Fibroblast of mammary gland (primary cell): ENCODE measurements around the gene CHRDL1.
A peak's percentile ranks its signal among the peaks of the same experiment; 100 is the strongest.

Experiments
- DNase-seq: peaks from one replicate; pipeline ENCODE4 v3.0.0-alpha.2; 2010; ENCODE audit warnings: low read depth
- H3K4me3 ChIP-seq: 2 replicates; pipeline ENCODE4 v1.5.1; 2011; ENCODE audit warnings: low read depth, mild to moderate bottlenecking, low read length, moderate library complexity; ENCODE audit not compliant: control insufficient read depth
- TF ChIP-seq, protein P1 (sequence below): conservative IDR thresholded peaks from 2 replicates; pipeline ENCODE4 v1.5.1; 2011; ENCODE audit warnings: low read depth, low read length, inconsistent platforms; ENCODE audit not compliant: control insufficient read depth, insufficient read depth

Gene CHRDL1

DNA sequence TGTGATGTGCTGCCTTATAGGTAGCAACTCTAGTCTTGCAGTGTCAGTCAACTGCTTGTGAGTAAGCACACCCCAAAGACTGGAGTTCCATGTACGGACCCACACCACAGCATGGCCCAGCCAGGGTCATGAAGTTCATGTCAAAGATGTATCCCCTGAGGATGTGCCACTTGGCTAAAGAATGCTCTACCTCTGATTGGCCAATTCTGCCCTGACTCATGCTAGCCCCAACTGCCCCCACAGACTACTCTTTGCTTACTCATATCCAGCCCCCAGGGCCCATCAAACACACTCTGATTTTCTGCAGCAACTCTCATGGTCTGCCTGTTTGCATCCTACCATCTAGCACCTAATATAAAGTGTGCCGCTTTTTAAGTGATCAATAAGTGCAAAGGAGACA, 62.5 kb downstream of the CHRDL1 start:
- peak; percentile 81 for DNase-seq
- no peak overlapping the region for H3K4me3 ChIP-seq
- TF ChIP-seq, protein P1, sequence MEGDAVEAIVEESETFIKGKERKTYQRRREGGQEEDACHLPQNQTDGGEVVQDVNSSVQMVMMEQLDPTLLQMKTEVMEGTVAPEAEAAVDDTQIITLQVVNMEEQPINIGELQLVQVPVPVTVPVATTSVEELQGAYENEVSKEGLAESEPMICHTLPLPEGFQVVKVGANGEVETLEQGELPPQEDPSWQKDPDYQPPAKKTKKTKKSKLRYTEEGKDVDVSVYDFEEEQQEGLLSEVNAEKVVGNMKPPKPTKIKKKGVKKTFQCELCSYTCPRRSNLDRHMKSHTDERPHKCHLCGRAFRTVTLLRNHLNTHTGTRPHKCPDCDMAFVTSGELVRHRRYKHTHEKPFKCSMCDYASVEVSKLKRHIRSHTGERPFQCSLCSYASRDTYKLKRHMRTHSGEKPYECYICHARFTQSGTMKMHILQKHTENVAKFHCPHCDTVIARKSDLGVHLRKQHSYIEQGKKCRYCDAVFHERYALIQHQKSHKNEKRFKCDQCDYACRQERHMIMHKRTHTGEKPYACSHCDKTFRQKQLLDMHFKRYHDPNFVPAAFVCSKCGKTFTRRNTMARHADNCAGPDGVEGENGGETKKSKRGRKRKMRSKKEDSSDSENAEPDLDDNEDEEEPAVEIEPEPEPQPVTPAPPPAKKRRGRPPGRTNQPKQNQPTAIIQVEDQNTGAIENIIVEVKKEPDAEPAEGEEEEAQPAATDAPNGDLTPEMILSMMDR: no peak

DNA sequence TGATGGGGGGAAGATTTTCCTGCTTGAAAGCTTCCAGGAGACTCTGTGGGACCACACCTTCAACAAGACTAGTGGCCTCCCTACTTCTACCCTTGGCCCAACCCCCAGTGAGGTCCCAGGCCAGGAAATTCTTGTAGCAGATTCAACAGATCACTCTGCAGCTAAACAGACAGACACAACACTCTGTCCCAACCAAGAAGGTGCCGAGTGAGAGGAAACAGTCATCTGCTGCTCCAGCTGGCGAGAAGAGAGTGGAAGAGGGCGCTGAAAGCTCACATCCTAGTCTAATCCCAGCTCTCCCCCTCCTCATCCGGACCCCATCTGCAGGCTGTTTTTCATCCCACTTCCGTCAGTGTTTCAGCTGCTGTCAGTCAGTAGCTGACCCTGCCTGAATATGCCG, 63.4 kb downstream of the CHRDL1 start:
- TF ChIP-seq, protein P1: no peak
- DNase-seq: no peak

DNA sequence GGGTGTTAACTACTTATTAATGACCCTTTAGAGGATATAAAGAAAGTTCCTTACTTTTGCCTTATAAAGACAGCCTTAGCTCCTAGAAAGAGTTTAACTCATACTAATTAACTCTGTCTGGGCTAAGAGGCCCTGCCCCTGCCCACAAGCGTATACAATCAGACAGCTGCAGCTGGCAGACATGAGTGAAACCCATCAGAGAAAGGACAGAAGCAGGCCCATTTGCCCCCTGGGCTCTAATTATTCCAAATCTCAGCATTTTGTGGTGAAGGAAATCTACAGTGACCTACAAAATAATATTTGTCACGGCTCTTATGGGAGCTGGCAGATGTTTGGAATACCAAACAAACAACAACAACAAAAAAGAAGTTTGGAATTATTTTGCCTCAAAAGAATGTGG, 71.8 kb downstream of the CHRDL1 start:
- H3K4me3 ChIP-seq: no peak overlapping the region
- DNase-seq: no peak
- TF ChIP-seq, protein P1: no peak

More for the DNA sequence above, 63.4 kb downstream of the CHRDL1 start:
- H3K4me3 ChIP-seq: no peak overlapping the region

DNA sequence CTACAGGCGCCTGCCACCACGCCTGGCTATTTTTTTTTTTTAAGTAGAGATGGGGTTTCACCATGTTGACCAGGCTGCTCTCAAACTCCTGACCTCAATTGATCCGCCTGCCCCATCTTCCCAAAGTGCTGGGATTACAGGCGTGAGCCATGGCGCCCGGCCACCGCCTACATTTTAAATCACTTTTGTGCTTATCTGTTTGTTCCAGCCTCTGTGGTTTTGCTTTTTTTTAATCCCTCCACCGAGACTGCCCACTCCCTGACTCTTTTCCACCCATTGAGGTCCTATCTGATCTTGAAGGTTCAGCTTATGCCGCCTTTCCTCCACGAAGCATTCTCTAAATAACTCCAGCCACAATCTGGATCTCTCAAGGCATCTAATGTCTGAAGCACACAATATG, 73.5 kb downstream of the CHRDL1 start:
- no peak overlapping the region for H3K4me3 ChIP-seq
- no peak for DNase-seq
- TF ChIP-seq, protein P1: no peak

GRCh38 chrX:110713666-110714065, 82.0 kb downstream of the CHRDL1 start:
- TF ChIP-seq, protein P1: no peak
- DNase-seq: no peak
- H3K4me3 ChIP-seq: no peak overlapping the region

GRCh38 chrX:110706446-110706845, 89.2 kb downstream of the CHRDL1 start:
- TF ChIP-seq, protein P1: no peak
- no peak for DNase-seq
- H3K4me3 ChIP-seq: no peak overlapping the region

DNA sequence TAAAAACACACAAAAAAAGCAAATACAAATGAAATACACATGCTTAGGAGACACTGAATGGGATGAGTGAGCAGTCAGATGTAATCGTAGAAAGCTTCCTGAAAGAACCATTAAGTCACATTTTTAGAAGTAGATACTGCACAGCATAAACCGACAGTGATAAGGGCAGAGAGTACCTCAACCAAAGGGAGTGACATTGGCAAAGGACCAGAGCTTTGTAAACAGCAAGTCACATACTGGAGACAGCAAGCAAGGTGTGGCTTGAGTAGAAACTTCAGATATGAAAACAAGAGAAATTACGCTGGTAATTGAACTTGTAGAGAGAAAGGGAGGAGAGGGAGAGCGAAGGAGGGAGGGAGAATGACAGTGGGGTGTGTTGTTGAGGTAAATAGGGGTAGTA, 92.0 kb downstream of the CHRDL1 start:
- TF ChIP-seq, protein P1: no peak
- no peak for DNase-seq
- H3K4me3 ChIP-seq: no peak overlapping the region
